HG02943 (cell line): ENCODE data around the gene DGKB.
"Not testable (repeated sequence)": the region's sequence is repeated elsewhere in the genome, so short reads cannot be mapped to it uniquely, and the experiment has no call there.

Experiments used
- ATAC-seq: cut with Tn5 transposase; IDR thresholded peaks from one replicate; pipeline ENCODE4 v1.9.1; 2021; ENCODE audit warnings: mild to moderate bottlenecking, low read depth, moderate library complexity; ENCODE audit not compliant: unreplicated experiment

Gene DGKB

GRCh38 chr7:14340393-14341074 lies 562.0 kb downstream of the DGKB start:
- no peak for ATAC-seq

DNA sequence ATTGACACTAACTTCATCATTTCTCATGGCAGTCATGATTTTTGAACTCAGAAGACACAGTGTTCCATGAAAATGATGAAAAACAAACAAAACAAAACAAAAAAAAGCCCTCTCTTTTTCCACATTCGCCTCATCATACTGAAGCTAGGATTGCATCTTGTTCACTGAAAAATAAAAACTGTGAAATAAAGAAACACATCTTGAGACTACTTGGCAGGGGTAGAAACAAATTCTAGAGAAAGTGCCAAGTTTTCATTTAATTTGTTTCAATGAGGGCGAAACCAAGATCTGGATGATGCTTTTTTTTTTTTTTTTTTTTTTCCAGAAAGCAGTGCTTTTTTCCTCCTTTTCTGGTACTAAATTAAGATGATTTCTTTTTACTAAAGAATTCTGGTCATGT lies 562.7 kb downstream of the DGKB start:
- no peak for ATAC-seq

DNA sequence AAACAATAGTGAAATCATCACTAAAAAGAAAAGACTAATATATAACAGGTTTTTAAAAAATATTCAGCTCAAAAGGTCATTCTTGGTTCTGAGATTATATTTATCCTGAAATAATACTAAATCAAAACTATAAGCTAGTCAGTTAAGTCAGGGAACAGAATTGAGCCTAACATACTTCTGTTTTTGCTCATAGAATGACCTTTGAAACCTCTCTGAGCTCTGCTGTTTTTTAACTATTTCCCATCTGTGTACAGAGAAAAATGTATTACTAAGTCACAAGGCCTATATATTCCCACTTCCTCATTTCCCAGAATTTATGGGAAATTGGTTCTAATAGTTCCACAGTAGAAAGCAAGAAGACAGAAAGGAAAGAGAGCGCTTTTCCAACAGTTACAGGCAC lies 566.3 kb downstream of the DGKB start:
- ATAC-seq = no peak

DNA sequence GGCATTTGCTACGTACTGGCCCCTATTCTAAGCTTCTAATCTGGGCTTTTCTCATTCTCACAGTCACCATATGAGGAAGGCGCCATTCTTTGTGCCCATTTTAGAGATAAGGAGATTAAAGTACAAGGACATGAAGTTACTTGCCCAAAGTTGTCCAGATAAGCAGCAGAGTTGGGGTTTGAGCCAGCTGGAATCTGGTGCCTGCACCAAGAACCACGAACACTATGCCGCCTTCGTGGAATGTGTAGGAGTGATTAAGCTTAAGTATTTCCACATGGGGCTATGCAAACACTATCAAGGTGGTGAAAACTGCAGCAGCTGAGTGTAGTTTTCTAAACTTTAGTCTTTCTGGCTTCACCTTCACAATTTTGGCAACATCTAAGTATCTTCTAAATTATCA lies 570.4 kb downstream of the DGKB start:
- ATAC-seq = no peak

GRCh38 chr7:14324767-14325166 lies 577.8 kb downstream of the DGKB start:
- no peak for ATAC-seq

DNA sequence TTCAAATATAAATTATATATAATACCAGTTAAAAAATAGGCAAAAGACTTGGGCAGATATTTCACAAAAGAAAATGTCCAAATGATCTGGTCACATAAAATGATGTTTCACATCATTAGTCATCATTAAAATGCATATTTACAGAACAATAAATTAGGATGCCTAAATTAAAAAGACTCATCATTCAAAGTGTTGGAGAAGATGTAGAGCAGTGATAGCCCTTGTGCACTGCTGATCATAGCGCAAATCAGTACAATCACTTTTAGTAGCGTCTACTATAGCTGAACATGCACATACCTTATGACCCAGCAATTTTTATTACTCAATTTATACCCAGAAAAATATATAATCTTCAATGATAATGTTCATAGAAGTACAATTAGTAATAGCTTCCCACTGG lies 579.8 kb downstream of the DGKB start:
- no peak for ATAC-seq

DNA sequence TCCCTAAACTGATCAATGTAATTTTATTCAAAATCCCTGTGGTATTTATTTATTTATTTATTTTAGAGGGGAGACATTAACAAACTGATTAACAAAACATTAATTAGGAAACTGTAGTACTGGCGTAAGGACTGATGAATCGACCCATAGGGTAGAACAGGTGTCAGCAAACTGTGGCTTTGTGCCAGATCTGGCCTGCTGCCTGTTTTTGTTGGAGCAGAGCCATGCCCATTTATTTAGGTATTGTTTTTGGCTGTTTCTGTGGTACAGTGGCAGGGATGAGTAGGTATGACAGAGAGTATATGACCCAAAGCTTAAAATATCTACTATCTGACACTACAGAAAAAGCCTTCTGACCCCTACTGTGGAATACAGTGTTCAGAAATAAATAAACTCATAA lies 580.6 kb downstream of the DGKB start:
- ATAC-seq = no peak

GRCh38 chr7:14309432-14309831 lies 593.1 kb downstream of the DGKB start:
- no peak for ATAC-seq

GRCh38 chr7:14305233-14305866 lies 597.2 kb downstream of the DGKB start:
- no peak for ATAC-seq

DNA sequence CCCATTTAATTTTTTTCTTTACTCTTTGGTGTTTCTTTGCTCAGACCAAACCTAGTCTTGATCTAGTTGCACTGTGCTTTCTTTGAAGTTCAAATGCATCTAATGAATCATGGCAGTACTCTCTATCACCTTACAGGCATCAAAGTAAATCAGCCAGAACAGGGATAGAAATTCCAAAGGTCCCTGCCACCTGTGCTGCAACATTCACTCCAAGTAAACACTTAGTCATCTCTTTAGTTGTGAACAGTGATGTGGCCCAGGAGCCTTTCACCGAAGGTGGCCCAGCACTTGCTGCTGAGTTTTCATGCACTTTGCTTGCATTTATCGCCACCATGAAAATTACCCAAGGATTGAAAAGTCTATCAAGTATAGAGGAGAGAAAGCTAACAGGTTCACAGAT lies 599.0 kb downstream of the DGKB start:
- ATAC-seq = no peak

DNA sequence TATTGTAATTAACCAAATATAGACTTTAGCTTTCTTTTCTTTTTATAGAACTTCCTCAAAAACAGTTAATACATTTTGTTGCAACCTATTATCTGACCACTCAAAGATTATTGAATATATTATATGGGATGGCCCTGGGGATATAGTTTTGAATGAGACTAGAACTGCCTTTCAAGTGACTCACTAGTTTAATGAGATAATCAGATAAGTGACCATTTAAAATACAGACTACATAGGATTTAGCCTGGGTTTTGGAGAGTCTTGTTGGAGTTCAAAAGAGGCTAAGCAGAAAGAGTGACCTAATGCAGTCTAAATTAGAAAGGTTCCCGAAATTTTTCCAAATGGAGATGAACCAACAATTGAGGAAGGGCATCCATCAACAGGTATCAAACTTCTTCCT lies 607.9 kb downstream of the DGKB start:
- ATAC-seq = no peak

DNA sequence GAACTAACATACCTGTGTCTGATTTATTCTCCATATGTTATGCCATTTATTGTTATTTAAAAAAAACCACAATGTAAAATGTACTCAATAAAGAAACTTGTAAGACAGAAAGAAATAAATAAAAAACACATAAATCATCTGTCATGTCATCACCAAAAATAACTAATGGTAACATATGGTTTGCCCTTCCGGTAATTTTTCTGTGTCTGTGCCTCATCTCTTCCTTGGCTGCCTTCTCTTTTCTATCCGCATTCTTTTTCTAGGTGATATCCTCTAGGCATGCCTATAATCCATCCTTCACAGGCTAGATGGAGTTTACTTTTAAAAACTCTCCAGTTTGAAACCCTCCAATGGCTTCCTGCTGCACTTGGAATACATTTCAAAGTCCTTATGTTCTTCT lies 609.1 kb downstream of the DGKB start:
- no peak for ATAC-seq

DNA sequence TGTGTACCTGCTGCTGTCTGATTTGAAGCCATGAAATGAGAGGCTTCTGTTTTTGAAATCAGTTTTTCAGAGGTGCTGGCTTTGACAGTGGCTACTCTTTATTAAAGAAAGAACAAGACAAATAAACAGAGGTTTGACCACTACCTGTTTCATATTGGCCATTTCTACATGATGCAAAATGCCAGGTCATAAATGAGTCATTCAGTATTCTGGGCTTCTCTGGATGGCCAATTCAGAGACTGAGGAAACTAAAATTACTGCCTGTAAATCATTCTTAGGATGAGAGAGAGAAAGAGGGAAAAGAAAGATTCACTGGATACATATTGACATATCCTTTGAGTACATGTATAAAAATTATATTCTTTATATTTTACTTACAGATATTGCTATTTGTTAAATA lies 609.8 kb downstream of the DGKB start:
- no peak for ATAC-seq

- no peak for ATAC-seq
Observed at GRCh38 chr7:14289957-14290356, 612.6 kb downstream of the DGKB start.

DNA sequence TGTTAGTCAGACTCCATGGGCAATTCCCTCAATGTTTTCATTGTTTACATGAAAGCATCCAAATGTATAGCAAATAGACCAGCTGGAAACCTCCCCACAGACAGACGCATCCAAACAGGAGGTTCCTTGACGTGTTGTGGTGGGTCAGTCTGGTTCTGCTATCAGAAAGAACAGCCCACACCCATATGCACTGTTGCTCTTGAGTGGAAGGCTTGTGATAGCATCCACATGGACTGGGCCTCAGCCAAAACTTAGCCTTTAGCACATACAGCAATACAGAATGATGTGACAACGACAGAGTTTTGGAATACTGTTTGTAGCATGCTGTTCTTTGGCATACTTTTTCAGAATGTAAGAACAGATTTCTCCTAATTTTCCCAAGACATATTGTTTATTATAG lies 613.9 kb downstream of the DGKB start:
- ATAC-seq = no peak

DNA sequence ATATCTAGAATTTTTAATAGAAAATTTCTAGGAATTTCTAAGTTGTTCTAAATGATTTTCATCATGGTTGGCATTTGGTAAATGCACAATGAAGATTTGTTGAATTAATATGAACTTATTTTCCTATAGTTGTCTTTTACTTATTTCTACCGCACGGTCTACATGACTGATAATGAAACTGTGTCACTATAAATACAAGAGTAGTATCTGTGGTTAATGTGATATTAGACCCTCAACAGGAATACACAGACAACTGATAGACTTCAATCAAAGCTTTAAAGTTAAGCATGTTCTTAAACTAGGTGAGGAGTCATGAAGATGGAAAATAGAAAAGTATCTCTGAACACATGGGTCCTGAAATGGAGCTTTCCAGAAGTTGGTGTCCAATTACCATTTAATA lies 615.2 kb downstream of the DGKB start:
- no peak for ATAC-seq

DNA sequence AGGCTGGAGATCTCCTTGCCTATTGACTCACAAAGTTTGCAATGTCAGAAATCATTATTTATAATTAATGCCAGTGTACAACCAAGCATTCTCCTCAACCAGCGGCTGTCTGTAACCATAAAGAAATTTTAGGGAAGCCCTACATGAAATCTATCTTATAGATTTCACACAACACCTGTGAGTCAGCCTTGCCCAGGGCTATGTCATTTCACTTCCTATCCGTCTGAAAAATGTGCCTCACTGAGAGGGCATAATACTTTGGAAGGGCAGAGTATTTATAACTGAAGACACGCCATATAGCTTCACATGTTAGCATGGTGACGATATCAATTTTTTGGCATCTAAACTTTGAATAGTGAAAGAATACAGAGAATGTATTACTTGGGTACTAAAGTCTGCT lies 616.5 kb downstream of the DGKB start:
- ATAC-seq = no peak

- not testable (repeated sequence) for ATAC-seq
Observed at GRCh38 chr7:14279065-14279871, 623.3 kb downstream of the DGKB start.

GRCh38 chr7:14275356-14275755 lies 627.2 kb downstream of the DGKB start:
- no peak for ATAC-seq

DNA sequence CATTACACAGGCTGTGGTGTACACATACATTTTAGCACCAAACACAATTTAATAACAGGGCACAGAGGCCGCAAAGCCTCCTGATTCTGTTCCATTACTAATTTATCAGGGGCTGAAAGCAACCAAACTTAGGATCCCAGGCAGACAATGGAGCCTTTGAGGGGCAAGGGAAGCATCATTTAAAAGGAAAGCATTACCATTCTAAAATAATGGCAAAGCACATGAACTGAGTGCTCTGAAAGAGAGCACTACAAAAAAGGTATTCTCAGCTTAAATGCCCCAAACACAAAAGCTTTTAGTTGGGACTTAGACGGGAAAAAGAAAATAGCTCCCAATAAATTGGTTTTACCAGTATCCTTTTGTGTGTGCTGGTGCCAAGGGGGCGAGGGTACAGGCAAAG lies 631.1 kb downstream of the DGKB start:
- ATAC-seq = no peak

DNA sequence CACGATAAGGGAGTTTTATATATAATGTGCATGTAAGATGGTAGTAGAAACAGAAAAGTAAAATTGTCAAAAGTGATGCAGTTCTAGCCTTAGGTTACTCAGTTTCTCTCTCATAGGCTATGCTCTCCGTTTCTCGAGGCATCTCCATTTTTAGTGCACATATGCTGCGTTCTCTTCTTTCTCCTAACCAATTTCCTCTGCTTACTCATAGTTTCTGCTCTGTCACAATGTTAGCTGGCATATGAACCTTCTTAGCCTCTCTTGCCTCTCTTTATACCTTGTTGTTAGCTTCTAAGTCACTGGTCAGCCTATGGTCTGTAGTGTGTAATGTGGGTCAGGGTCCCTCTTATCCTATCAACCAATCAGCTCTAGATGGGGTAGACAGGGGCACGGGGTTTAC lies 632.5 kb downstream of the DGKB start:
- ATAC-seq = no peak

- ATAC-seq = no peak
Observed at GRCh38 chr7:14260011-14260410, 642.5 kb downstream of the DGKB start.
